Posterior cingulate gyrus (tissue), 11 donors: ENCODE results near the gene PLXNA1.

ENCODE experiments used
- DNase-seq, 10 donors: peaks; one replicate each; pipeline versions ENCODE4 v3.0.0 to v3.0.0-alpha.2; 2020 to 2021; ENCODE audit warnings: mixed read lengths in 3 of 10
- intact Hi-C: fragments of 100-400 bp; cut with DNase I; formaldehyde crosslinking; loops from one replicate; pipeline ENCODE4 v1.15.1; 2023

PLXNA1 gene

GRCh38 chr3:126983653-126984390 is 907 bp downstream of the PLXNA1 start:
- intact Hi-C loops, result loop anchor here (5.0 kb wide), 2 partner anchors 282 to 462 kb away; partner anchors contain the start of genes CHCHD6 and CHST13
- peak in 1 of 10 donors; percentile 74 for DNase-seq

GRCh38 chr3:126984391-126985131 is 1.6 kb downstream of the PLXNA1 start:
- peak in 1 of 10 donors; percentile 70 for DNase-seq
- intact Hi-C loops, result loop anchor here (5.0 kb wide), 2 partner anchors 282 to 462 kb away; partner anchors contain the start of genes CHCHD6 and CHST13

GRCh38 chr3:126985132-126985985 is 2.4 kb downstream of the PLXNA1 start:
- DNase-seq, result no peak
- intact Hi-C loops, result no loop called here

- no peak for DNase-seq
- intact Hi-C loops, result no loop called here
Observed at GRCh38 chr3:126986001-126986400, 3.1 kb downstream of the PLXNA1 start.

- intact Hi-C loops, result no loop called here
- no peak for DNase-seq
Observed at GRCh38 chr3:126987129-126987528, 4.2 kb downstream of the PLXNA1 start.

GRCh38 chr3:126987596-126987995 is 4.7 kb downstream of the PLXNA1 start:
- intact Hi-C loops, result no loop called here
- DNase-seq, result peak in 1 of 10 donors; percentile 59

GRCh38 chr3:126988451-126989021 is 5.6 kb downstream of the PLXNA1 start:
- peak in 1 of 10 donors; percentile 73 for DNase-seq
- intact Hi-C loops, result no loop called here

GRCh38 chr3:126989316-126990023 is 6.6 kb downstream of the PLXNA1 start:
- DNase-seq, result no peak
- intact Hi-C loops, result no loop called here

GRCh38 chr3:126990024-126990700 is 7.2 kb downstream of the PLXNA1 start:
- DNase-seq, result no peak
- intact Hi-C loops, result no loop called here

GRCh38 chr3:126990890-126991289 is 8.0 kb downstream of the PLXNA1 start:
- intact Hi-C loops, result no loop called here
- DNase-seq, result no peak

GRCh38 chr3:126991366-126992200 is 8.7 kb downstream of the PLXNA1 start:
- intact Hi-C loops, result no loop called here

GRCh38 chr3:126992216-126992615 is 9.3 kb downstream of the PLXNA1 start:
- DNase-seq, result no peak
- intact Hi-C loops, result no loop called here

More at GRCh38 chr3:126991366-126992200, 8.7 kb downstream of the PLXNA1 start:
- no peak for DNase-seq

GRCh38 chr3:126992776-126993175 is 9.9 kb downstream of the PLXNA1 start:
- no peak for DNase-seq
- intact Hi-C loops, result no loop called here

- DNase-seq, result no peak
- intact Hi-C loops, result no loop called here
Observed at GRCh38 chr3:126993436-126993835, 10.5 kb downstream of the PLXNA1 start.

- DNase-seq, result no peak
- intact Hi-C loops, result no loop called here
Observed at GRCh38 chr3:126994661-126995245, 11.8 kb downstream of the PLXNA1 start.

- intact Hi-C loops, result no loop called here
- DNase-seq, result no peak
Observed at GRCh38 chr3:126995254-126995780, 12.4 kb downstream of the PLXNA1 start.

GRCh38 chr3:126995926-126996512 is 13.1 kb downstream of the PLXNA1 start:
- intact Hi-C loops, result no loop called here

More at GRCh38 chr3:126995926-126996512, 13.1 kb downstream of the PLXNA1 start:
- no peak for DNase-seq
